Jurkat, Clone E6-1 (cell line): ENCODE data around the gene CNTN2.

Experiments used
- DNase-seq: peaks from one replicate; pipeline ENCODE4 v3.0.0-alpha.2; 2011; ENCODE audit warnings: low read depth, low spot score
- H3K4me3 ChIP-seq: 2 replicates; pipeline ENCODE4 v1.5.1; 2011; ENCODE audit warnings: mild to moderate bottlenecking, low read length, control low read depth, moderate library complexity

CNTN2 gene

DNA sequence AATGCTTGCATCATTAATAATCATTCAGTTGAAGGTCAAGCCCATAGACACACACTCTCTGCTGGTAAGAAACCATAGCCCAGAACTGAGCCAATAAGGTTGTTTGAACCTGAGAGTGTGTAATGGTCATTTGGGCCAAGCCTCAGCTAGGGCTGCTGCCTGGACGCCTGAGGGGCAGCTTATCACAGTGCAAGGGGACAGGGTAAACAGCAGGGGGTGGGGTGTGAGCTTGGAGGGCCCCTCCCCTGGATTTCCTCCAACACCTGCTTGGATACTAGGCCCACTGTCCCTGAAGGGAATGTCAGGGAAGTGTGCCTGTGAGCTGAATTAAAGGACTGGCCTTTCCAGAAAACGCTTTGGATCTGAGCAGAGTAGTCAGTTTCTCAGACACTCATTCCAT lies 24.6 kb upstream of the CNTN2 start:
- H3K4me3 ChIP-seq = no peak overlapping the region
- DNase-seq = no peak

DNA sequence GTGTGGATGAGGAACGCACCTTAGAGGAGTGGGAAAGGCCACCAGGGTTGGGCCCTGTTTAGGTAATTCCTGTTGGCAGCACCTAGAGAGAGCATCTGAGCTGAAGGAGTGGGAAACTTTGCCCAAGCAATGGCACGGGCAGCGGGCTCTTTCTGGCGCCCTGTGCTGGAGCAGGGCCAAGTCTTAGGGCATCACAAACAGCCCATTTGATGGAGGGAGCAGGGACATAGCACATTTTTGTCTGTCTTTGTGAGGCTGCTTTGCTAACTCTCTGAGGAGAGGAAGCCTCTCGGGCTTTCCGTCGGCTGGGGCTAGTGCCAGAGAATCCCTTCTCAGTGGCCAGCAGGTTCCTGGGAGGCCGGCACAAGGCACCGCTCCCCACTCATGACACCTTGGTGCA lies 22.5 kb upstream of the CNTN2 start:
- DNase-seq = no peak
- H3K4me3 ChIP-seq = no peak overlapping the region

DNA sequence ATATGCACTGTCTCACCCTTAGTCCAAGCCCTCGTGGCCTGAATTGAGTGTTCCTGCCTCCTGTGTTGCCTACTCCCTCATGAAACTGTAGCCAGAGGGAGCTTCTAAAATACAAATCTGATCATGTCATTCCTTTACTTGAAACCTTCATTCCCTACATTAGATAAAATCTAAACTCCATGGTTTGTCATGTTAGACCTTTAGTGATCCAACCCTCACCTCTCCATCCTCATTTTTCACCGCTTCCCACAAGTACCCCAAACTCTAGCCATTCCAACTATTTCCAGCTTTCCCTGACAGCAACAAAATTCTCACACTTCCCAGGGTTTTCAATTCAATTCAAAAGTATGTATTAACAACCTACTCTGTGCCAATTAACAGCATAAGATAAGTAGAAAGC lies 18.3 kb upstream of the CNTN2 start:
- no peak overlapping the region for H3K4me3 ChIP-seq
- no peak for DNase-seq

- DNase-seq = no peak
- no peak overlapping the region for H3K4me3 ChIP-seq
These were observed 17.8 kb upstream of the CNTN2 start for GRCh38 chr1:205025239-205025638.

DNA sequence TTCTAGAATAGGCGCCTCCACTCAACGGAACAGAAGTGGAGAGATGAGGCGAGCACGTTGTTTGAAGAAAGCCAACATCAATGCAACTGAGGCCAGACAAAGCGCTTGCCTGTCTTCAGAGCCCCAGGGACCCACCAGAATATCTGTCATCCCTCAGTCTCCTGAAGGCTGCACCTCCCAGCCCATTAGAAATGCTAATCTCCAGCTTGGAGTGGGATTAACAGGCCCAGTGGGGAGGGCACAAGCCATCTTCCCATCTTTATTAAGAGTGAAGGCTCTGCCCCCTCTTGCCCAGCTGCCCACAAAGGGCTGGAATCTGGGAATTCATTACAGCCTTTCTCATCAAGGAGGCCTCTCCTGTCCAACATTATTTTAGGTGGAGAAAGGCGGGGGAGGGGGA lies 16.8 kb upstream of the CNTN2 start:
- no peak overlapping the region for H3K4me3 ChIP-seq
- DNase-seq = no peak

DNA sequence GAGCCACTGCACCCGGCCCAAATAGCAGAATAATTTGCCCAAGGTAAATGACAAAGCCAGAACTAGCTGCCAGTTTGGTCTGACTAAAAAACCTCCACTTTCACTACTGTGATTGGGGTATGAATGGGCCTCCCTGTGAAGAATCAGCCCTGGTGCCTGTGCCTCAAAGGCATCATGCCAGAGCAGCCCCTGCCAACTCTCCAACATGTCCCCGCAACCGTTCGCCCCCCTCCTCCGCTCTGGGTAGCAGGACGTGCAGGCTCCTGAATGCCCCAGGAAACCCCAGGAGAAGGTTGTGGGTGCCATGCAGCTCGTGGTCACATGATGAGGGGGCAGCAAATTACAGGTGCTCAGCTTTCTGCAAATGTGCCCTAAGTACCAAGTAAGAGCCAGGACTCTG lies 14.6 kb upstream of the CNTN2 start:
- no peak for DNase-seq
- H3K4me3 ChIP-seq = no peak overlapping the region

GRCh38 chr1:205028924-205029323 lies 14.1 kb upstream of the CNTN2 start:
- H3K4me3 ChIP-seq = no peak overlapping the region
- no peak for DNase-seq

- H3K4me3 ChIP-seq = no peak overlapping the region
- DNase-seq = no peak
These were observed 12.8 kb upstream of the CNTN2 start for GRCh38 chr1:205030241-205030640.

GRCh38 chr1:205030896-205031295 lies 12.1 kb upstream of the CNTN2 start:
- no peak overlapping the region for H3K4me3 ChIP-seq
- no peak for DNase-seq

DNA sequence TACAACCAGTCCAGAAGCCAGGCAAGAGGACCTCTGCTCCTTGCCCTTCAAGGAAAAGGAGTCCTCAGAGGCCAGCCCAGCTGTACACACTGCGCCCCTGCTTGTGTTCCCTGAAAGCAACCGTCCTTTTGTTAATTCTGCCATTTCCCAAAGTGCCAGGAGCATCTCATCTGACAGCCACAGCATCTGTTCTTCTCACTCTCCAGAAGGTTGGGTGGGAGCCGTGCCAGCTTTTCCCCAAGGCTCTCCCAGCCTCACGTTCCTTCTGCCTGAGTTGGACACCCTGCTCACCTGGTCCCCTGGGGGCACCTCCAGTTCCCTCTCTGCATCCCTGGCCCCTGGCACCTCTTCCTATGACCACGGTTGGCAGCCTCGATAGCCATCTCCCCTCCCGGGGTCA lies 10.5 kb upstream of the CNTN2 start:
- H3K4me3 ChIP-seq = no peak overlapping the region
- DNase-seq = no peak

DNA sequence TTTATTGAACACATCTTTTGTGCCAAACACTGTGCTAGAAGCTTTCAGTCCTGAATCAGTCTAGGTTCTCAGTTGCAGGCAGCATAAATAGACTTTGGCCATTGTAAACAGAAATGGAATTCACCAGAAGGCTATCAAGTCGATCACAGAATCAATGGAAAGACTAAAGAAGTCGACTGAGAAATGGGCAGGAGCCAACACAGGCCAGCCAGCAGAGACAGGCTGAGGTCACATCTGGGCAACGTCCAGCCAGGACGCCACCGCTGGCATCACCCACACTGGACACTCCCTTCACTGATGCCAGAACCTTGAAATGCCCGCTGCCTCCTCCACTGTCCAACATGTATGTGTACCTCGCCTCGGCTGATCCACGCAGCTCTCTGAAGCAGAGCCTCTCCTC lies 5.5 kb upstream of the CNTN2 start:
- no peak for DNase-seq
- no peak overlapping the region for H3K4me3 ChIP-seq

GRCh38 chr1:205038132-205038786 lies 4.8 kb upstream of the CNTN2 start:
- DNase-seq = no peak
- H3K4me3 ChIP-seq = no peak overlapping the region

- no peak overlapping the region for H3K4me3 ChIP-seq
These were observed 1.9 kb upstream of the CNTN2 start for GRCh38 chr1:205041001-205041715.

DNA sequence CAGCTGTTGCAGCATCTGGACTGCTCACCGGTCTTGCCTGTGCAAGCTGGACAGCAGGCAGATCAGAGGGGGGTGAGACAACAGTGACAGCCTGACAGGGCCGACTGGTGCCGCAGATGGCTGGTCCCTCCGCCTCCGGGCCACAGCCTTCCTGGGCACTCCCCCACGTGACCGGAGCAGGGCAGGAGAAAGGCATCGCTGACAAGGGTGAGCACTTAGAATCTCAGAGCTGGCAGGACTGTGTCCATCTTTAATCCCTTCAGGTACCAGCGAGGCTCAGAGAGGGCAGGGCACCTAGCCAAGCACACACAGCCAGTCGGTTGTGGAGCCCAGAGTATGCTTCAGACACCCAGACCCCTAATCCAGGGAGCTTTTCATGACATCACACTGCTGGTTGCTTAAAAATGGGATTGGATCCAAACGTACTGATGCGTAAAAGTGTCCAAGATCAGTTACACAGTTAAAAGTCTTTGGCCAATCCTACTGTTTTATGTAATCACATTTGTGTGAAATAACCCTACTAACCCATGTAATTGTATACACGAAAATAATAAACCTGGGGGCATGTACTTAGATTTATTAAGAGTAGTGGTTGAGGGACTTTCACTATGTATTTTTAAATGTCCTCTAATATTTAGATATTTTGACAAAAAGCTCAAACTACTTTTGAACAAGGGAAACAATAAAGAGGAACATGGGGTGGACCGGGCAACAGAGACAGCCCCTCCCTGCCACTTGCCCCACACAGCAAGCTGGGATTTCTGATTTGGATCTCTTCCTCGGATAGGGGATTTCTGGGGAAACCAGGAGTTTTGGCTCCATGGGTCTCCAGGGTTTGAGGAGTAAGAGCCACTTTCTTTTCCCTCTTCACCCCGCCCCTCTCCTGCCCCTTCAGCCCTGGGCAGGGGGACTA lies 758 bp upstream of the CNTN2 start:
- no peak for DNase-seq
- H3K4me3 ChIP-seq = no peak overlapping the region

More at GRCh38 chr1:205041001-205041715, 1.9 kb upstream of the CNTN2 start:
- no peak for DNase-seq

GRCh38 chr1:205043866-205044265 lies 854 bp downstream of the CNTN2 start:
- no peak overlapping the region for H3K4me3 ChIP-seq
- DNase-seq = no peak

DNA sequence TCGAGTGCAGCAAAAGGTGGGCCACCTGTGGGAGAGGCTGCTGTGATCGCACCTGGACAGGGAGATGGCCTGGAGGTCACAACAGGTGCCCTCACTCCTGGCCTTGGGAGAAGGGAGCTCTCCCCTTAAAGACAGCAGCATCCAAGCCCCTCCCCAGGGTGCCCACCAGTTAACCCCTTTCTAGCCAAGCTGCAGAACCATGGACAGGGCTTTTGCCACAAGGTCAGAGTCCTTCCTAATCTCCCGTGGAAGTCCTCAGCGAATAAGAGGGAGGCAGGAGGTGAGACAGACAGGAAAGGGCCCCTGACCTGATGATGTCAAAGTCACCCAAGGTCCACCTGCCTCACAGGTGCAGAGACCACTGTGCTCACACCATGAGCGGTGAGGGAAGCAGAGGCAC lies 1.7 kb downstream of the CNTN2 start:
- no peak for DNase-seq
- no peak overlapping the region for H3K4me3 ChIP-seq

GRCh38 chr1:205045146-205045545 lies 2.1 kb downstream of the CNTN2 start:
- no peak overlapping the region for H3K4me3 ChIP-seq
- DNase-seq = no peak

GRCh38 chr1:205046870-205047269 lies 3.9 kb downstream of the CNTN2 start:
- no peak for DNase-seq
- no peak overlapping the region for H3K4me3 ChIP-seq

GRCh38 chr1:205047764-205048231 lies 4.8 kb downstream of the CNTN2 start:
- no peak overlapping the region for H3K4me3 ChIP-seq
- DNase-seq = no peak

GRCh38 chr1:205048382-205048781 lies 5.4 kb downstream of the CNTN2 start:
- no peak overlapping the region for H3K4me3 ChIP-seq
- no peak for DNase-seq
